ENCODE results near the gene ATP9B. TPM values are rescaled to one million over a fixed set of nuclear protein-coding genes. Genes with fewer than 3 reads are reported as not detected.

ATP9B gene
- total RNA-seq, 1 donor from 2014 or later: 10.8 TPM

GRCh38 chr18:79250301-79250981, 181.2 kb downstream of the ATP9B start:
- Histone ChIP-seq H3K27me3 (ENCODE audit: control insufficient read depth, insufficient read depth, low read length) (no peaks in the 10 kb centered on the region), H3K36me3 (ENCODE audit: control insufficient read depth, insufficient read depth, low read length) (peaks cover 1% of the 10 kb centered on the region), H3K4me3 (ENCODE audit: low read depth, low read length) (no peak overlapping the region)
- DNase-seq (ENCODE audit: low read depth): no peak
- FAIRE-seq: no peak
- TF ChIP-seq CTCF (IDR thresholded peaks at IDR 0.05; ENCODE audit: insufficient read depth, low read length, severe bottlenecking): no peak

GRCh38 chr18:79251021-79251420, 181.8 kb downstream of the ATP9B start:
- DNase-seq (ENCODE audit: low read depth) (no peak), FAIRE-seq (no peak)
- no peaks in the 10 kb centered on the region for H3K27me3 ChIP-seq (ENCODE audit: control insufficient read depth, insufficient read depth, low read length)
- H3K36me3 ChIP-seq (ENCODE audit: control insufficient read depth, insufficient read depth, low read length): peaks cover 1% of the 10 kb centered on the region
- no peak overlapping the region for H3K4me3 ChIP-seq (ENCODE audit: low read depth, low read length)
- TF ChIP-seq CTCF (IDR thresholded peaks at IDR 0.05; ENCODE audit: insufficient read depth, low read length, severe bottlenecking): no peak

- no peak for DNase-seq (ENCODE audit: low read depth)
- H3K27me3 ChIP-seq (ENCODE audit: control insufficient read depth, insufficient read depth, low read length): no peaks in the 10 kb centered on the region
- no peak for TF ChIP-seq CTCF (IDR thresholded peaks at IDR 0.05; ENCODE audit: insufficient read depth, low read length, severe bottlenecking)
- H3K36me3 ChIP-seq (ENCODE audit: control insufficient read depth, insufficient read depth, low read length): peaks cover 1% of the 10 kb centered on the region
- no peak for FAIRE-seq
- no peak overlapping the region for H3K4me3 ChIP-seq (ENCODE audit: low read depth, low read length)
Measured at GRCh38 chr18:79252904-79253633, 183.9 kb downstream of the ATP9B start.

- no peak for FAIRE-seq
- no peak for DNase-seq (ENCODE audit: low read depth)
- peaks cover 1% of the 10 kb centered on the region for H3K36me3 ChIP-seq (ENCODE audit: control insufficient read depth, insufficient read depth, low read length)
- no peak for TF ChIP-seq CTCF (IDR thresholded peaks at IDR 0.05; ENCODE audit: insufficient read depth, low read length, severe bottlenecking)
- no peak overlapping the region for H3K4me3 ChIP-seq (ENCODE audit: low read depth, low read length)
- H3K27me3 ChIP-seq (ENCODE audit: control insufficient read depth, insufficient read depth, low read length): no peaks in the 10 kb centered on the region
Measured at GRCh38 chr18:79257480-79257879, 188.3 kb downstream of the ATP9B start.

- peaks cover 1% of the 10 kb centered on the region for H3K36me3 ChIP-seq (ENCODE audit: control insufficient read depth, insufficient read depth, low read length)
- DNase-seq (ENCODE audit: low read depth): no peak
- TF ChIP-seq CTCF (IDR thresholded peaks at IDR 0.05; ENCODE audit: insufficient read depth, low read length, severe bottlenecking): no peak
- no peak for FAIRE-seq
- H3K27me3 ChIP-seq (ENCODE audit: control insufficient read depth, insufficient read depth, low read length): no peaks in the 10 kb centered on the region
- no peak overlapping the region for H3K4me3 ChIP-seq (ENCODE audit: low read depth, low read length)
Measured at GRCh38 chr18:79258447-79258846, 189.3 kb downstream of the ATP9B start.
